A673 (cell line): Measurements from ENCODE around the gene SFT2D1. TPM values are rescaled to one million over a fixed set of nuclear protein-coding genes. Genes with fewer than 3 reads are reported as not detected.

Experiments used
- BruUV-seq: library from RNA; stranded (reverse); fragments of 400-500 nt; replicated peaks from 2 replicates; lab custom pipeline; 2021; lab: Mats Ljungman, UMichigan
- CTCF ChIA-PET: fragments of 300-600 bp; sonication (Branson Sonifier 250); formaldehyde crosslinking; loops from one replicate; lab custom pipeline; 2022; ENCODE audit warnings: antibody characterized with exemption; lab: Charles Lee
- POLR2A ChIA-PET: fragments of 300-600 bp; sonication (Branson Sonifier 250); formaldehyde crosslinking; loops from one replicate; lab custom pipeline; 2022; ENCODE audit warnings: antibody characterized with exemption; ENCODE audit not compliant: low non-redundant PET; lab: Charles Lee
- DNase-seq: peaks from one replicate; pipeline ENCODE4 v3.0.0-alpha.2; 2015; ENCODE audit warnings: low spot score
- H3K27ac ChIP-seq: fragments of 200-600 bp; sonication (generic); 2 replicates; pipeline ENCODE4 v1.5.1; 2016; ENCODE audit warnings: mixed run types, low read depth, mild to moderate bottlenecking, mixed read lengths, antibody characterized with exemption, low read length; ENCODE audit not compliant: poor library complexity, severe bottlenecking
- H3K27me3 ChIP-seq: fragments of 200-600 bp; sonication (generic); replicated peaks from 2 replicates; pipeline ENCODE4 v1.6.1; 2017; ENCODE audit warnings: mixed run types, low read depth, mild to moderate bottlenecking, mixed read lengths, antibody characterized with exemption, low read length; ENCODE audit not compliant: insufficient read depth, poor library complexity
- H3K36me3 ChIP-seq: fragments of 200-600 bp; sonication (generic); 2 replicates; pipeline ENCODE4 v1.6.1; 2016; ENCODE audit warnings: mixed run types, mild to moderate bottlenecking, mixed read lengths, antibody characterized with exemption, low read length; ENCODE audit not compliant: insufficient read depth, poor library complexity, severe bottlenecking
- H3K4me1 ChIP-seq: fragments of 200-600 bp; sonication (generic); 2 replicates; pipeline ENCODE4 v1.6.1; 2017; ENCODE audit warnings: mixed run types, mild to moderate bottlenecking, mixed read lengths, antibody characterized with exemption, low read length; ENCODE audit not compliant: insufficient read depth, poor library complexity, severe bottlenecking
- H3K4me3 ChIP-seq: fragments of 200-600 bp; sonication (generic); 2 replicates; pipeline ENCODE4 v1.5.1; 2016; ENCODE audit warnings: low read depth, mixed run types, mild to moderate bottlenecking, mixed read lengths, low read length; ENCODE audit not compliant: poor library complexity, severe bottlenecking
- H3K9me3 ChIP-seq: fragments of 200-600 bp; sonication (generic); 2 replicates; pipeline ENCODE4 v1.6.1; 2016; ENCODE audit warnings: mixed run types, low read depth, mild to moderate bottlenecking, mixed read lengths, antibody characterized with exemption, low read length; ENCODE audit not compliant: poor library complexity, severe bottlenecking
- CTCF ChIP-seq: fragments of 300-800, 200-600 bp; sonication (generic); conservative IDR thresholded peaks from 2 replicates; pipeline ENCODE4 v1.5.1; 2017; ENCODE audit warnings: low read depth, mild to moderate bottlenecking, antibody characterized with exemption, low read length, moderate library complexity, mixed read lengths
- EZH2 ChIP-seq: fragments of 200-600 bp; sonication (generic); IDR thresholded peaks from 2 replicates; pipeline ENCODE4 v1.6.1; 2017; ENCODE audit warnings: borderline replicate concordance, low read depth, mild to moderate bottlenecking, mixed read lengths, antibody characterized with exemption, low read length; ENCODE audit not compliant: poor library complexity, severe bottlenecking
- intact Hi-C: fragments of 100-400 bp; cut with micrococcal nuclease; formaldehyde crosslinking; loops from one replicate; pipeline ENCODE4 v1.10.0; 2022; ENCODE audit not compliant: unreplicated experiment
- total RNA-seq: library from RNA; stranded (reverse); gene quantifications from 2 replicates; pipeline ENCODE4 v1.2.3, GENCODE V29; 2021

SFT2D1 gene
- total RNA-seq, 1 experiment from 2014 or later, result 62.0 TPM

GRCh38 chr6:166306378-166307081 is 35.8 kb downstream of the SFT2D1 start:
- no peak overlapping the region for H3K27ac ChIP-seq
- H3K27me3 ChIP-seq, result peaks cover 62% of the 10 kb centered on the region
- no peaks in the 10 kb centered on the region for H3K9me3 ChIP-seq
- H3K4me1 ChIP-seq, result no peaks in the 10 kb centered on the region
- DNase-seq, result no peak
- H3K36me3 ChIP-seq, result no peaks in the 10 kb centered on the region
- intact Hi-C loops, result no loop called here
- no peak overlapping the region for H3K4me3 ChIP-seq
- CTCF ChIA-PET, result no interaction called here
- TF ChIP-seq CTCF, result no peak
- TF ChIP-seq EZH2, result peak; percentile 12
- POLR2A ChIA-PET, result no interaction called here
- no TSS peak for BruUV-seq

GRCh38 chr6:166305562-166306117 is 36.7 kb downstream of the SFT2D1 start:
- no peaks in the 10 kb centered on the region for H3K9me3 ChIP-seq
- DNase-seq, result no peak
- CTCF ChIA-PET, result no interaction called here
- no peak overlapping the region for H3K27ac ChIP-seq
- H3K27me3 ChIP-seq, result peaks cover 62% of the 10 kb centered on the region
- H3K36me3 ChIP-seq, result no peaks in the 10 kb centered on the region
- BruUV-seq, result no TSS peak
- POLR2A ChIA-PET, result no interaction called here
- intact Hi-C loops, result no loop called here
- H3K4me3 ChIP-seq, result no peak overlapping the region
- TF ChIP-seq CTCF (no peak), EZH2 (no peak)
- no peaks in the 10 kb centered on the region for H3K4me1 ChIP-seq

- BruUV-seq, result no TSS peak
- Histone ChIP-seq H3K4me3 (no peak overlapping the region), H3K9me3 (no peaks in the 10 kb centered on the region), H3K27me3 (peaks cover 54% of the 10 kb centered on the region), H3K27ac (no peak overlapping the region), H3K36me3 (no peaks in the 10 kb centered on the region), H3K4me1 (no peaks in the 10 kb centered on the region)
- intact Hi-C loops, result no loop called here
- no peak for DNase-seq
- ChIA-PET CTCF (no interaction called here), POLR2A (no interaction called here)
- no peak for TF ChIP-seq EZH2
- no peak for TF ChIP-seq CTCF
Observed at GRCh38 chr6:166304106-166304505, 38.2 kb downstream of the SFT2D1 start.
